GM12872 (cell line): ENCODE data around the gene CDC25B.

Source experiments
- TF ChIP-seq, protein P1 (sequence below): IDR thresholded peaks from 3 replicates; pipeline ENCODE4 v1.5.1; 2011; ENCODE audit warnings: low read depth, mild to moderate bottlenecking, low read length, moderate library complexity; ENCODE audit not compliant: insufficient read depth

CDC25B gene

DNA sequence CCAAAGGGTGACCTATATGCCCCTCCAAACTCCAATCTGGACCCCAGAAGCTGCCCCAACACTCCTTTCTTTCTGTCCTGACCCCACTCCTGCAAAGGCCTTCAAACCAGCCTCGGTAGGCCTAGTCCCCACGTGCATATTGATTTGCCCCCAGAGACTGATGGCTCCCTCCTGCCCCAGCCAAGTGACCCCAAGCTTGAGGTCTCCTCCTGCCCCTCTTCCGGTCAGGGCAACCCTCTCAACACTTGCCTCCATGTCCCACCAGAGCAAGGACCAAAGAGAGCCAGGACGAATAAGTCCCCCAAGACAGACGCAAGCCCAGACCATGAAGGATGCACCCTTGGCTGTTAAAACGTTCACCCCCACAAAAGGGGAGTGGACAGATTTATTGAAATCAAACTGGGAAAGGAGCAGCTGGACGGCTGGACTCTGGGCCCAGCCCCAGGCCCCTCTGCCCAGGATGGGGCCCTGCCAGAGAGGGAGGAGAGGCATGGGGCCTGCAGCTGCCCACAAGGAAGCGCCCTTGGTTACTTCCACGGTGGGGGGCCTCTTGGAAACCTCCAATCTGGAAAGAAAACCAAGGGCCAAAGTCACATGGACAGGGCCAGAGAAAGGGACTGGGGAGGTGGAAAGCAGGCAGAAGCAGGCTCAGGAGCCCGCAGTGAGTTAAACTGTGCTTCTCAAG, 12.5 kb upstream of the CDC25B start:
- TF ChIP-seq, protein P1, sequence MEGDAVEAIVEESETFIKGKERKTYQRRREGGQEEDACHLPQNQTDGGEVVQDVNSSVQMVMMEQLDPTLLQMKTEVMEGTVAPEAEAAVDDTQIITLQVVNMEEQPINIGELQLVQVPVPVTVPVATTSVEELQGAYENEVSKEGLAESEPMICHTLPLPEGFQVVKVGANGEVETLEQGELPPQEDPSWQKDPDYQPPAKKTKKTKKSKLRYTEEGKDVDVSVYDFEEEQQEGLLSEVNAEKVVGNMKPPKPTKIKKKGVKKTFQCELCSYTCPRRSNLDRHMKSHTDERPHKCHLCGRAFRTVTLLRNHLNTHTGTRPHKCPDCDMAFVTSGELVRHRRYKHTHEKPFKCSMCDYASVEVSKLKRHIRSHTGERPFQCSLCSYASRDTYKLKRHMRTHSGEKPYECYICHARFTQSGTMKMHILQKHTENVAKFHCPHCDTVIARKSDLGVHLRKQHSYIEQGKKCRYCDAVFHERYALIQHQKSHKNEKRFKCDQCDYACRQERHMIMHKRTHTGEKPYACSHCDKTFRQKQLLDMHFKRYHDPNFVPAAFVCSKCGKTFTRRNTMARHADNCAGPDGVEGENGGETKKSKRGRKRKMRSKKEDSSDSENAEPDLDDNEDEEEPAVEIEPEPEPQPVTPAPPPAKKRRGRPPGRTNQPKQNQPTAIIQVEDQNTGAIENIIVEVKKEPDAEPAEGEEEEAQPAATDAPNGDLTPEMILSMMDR: no peak

DNA sequence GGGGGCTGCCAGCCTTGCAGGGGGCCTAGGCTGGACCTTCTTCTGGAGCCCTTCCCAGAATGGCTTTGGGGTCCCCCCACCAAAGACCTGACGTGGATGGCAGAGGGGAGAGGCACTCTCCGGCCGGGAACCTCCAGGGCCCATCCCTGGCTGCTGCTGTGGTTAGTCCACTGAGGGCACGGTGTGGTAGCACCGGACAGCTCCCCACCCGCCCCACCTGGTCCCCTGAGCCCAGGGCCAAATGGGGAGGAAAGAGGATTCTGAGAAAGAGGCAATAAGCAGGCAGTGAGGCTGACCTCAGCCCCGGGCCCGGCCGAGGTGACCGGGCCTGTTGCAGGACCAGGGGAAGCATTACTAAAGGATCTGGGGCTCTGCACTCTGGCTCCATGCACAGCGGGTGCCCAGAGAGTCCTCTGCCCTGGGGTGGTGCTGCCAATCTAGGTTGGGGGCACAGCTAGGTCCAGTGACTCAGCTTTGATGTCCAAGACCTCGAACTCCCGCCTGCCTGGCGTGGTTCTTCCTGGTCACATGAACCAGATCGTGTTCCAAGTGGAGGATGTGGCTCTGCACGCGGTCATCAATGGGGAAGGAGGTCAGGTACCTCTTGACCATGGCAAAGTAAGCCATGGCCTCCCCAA, 11.8 kb upstream of the CDC25B start:
- TF ChIP-seq, protein P1: no peak

DNA sequence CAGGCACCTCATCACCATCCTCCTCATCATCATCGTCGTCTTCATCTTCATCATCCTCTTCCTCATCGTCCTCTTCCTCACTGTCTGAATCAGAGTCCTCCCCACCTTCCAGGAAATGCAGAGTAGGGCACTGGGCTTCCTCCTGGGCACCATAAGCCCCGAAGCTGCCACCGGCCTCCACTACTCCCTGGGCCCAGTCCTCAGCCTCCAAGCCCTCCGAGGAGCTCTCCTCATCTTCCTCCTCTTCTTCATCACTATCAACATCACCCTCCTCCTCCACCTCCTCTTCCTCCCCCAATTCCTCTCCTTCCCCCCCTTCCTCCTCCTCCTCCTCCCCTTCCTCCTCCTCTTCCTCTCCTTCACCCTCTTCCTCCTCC, 11.3 kb upstream of the CDC25B start:
- TF ChIP-seq, protein P1: no peak

DNA sequence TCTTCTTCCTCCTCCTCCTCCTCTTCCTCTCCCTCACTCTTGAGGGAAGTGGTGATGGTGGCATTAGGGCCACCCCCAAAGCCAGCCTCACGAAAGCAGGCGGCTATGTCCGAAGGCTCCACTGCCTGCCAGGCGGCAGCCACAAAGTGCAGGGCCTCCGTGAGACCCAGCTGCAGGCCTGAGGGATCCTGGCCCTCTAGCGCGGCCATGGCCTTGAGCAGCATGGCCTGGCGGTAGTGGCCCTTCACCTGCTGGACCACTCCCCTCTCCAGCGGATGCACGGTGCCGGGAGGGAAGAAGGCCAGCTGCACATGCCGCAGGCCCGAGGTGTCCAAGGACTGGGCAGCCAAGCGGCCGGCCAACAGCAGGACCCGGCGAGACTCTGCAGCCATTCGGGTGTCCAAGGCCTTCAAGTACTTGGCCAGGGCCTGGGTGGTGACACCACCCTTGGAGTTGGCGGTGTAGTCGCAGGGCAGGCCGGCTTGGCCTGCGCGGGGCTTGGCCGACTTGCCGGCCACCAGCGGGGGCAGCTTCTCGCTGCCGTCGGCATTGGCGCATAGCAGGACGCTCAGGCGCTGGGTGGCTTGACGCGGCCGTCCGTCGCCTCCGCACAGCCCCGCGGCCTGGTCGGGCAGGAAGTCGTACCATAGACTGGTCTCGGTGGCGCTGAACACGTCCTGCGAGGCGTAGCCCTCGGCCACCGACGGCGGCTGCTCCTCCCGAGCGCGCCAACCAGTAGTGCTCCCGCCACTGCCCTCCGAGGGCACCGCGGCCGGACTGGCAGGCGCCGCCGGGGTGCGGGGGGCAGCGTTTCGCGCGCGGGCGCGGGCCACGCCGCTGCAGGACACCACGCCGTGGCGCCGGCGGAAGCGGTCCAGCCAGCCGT, 10.6 kb upstream of the CDC25B start:
- TF ChIP-seq, protein P1: no peak

DNA sequence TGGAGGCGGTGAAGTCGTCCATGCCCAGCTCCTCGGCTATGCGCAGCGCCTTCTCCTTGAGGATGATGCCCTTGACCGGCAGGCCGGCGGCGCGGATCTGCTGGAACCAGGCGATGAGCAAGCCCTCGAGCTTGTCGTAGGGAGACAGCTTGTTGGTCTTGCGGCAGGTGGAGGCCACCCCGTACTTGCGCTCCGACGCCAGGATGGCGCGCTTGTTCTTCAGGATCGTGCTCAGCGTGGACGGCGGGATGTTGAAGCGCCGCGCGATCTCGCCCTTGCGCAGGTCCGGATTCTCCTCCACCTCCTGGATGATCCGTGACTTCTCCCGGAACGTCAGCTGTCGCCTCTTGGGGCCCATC, 10.0 kb upstream of the CDC25B start:
- TF ChIP-seq, protein P1: no peak

DNA sequence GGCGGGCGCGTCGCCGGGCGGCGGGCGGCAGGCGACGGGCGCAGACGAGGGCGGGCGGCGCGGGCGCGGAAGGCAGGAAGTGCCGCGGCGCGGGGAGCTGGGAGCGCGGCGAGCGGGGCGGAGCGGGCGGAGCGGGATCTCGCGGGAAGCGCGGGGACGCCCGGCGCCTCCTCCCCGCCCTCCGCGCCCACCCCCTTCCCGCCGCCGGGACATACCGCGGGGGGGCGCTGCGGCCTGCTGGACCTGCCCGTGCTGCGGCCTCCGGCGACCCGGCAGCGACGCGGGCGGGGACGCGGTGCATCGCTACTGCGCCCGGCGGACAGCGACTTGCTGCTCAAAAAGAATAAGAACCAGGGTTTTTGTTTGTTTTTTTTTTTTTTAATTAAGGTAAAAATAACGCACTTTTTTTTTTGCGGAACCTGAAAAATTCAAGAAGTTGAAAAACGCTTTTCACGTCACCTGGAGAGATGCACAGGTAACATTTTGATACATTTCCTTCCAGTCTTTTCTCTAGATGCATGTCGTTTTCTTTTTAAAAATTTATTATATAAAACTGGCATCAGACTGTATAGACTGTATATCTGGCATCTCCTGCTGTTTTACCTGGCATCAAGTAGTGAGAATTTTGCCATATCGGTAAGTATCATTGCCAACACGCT, 9.3 kb upstream of the CDC25B start, which contains the start of gene CENPB:
TSS of gene CENPB (minus strand) at position 76 of the 659 bp plus-strand sequence. CDS start 257 bp downstream, outside the sequence.
- TF ChIP-seq, protein P1: peak; percentile 74
